CD14-positive monocyte (primary cell): ENCODE results near the gene TBCD. TPM values are rescaled to one million over a fixed set of nuclear protein-coding genes. Genes with fewer than 3 reads are reported as not detected.

Experiments
- DNase-seq, 3 donors: peaks; one replicate each; pipeline ENCODE4 v3.0.0-alpha.2; 2011 to 2022
- H2AFZ ChIP-seq: 2 replicates; pipeline ENCODE4 v1.6.0; 2012; ENCODE audit warnings: mild to moderate bottlenecking, low read depth, low read length, inconsistent platforms; ENCODE audit not compliant: insufficient read depth, poor library complexity, severe bottlenecking
- H3K27ac ChIP-seq, 2 donors: 1 replicate in 1 of 2; 2 replicates in 1 of 2; pipeline ENCODE4 v1.5.1; 2012 to 2013; ENCODE audit warnings: low read length in 2 of 2, control low read depth in 1 of 2, inconsistent platforms in 1 of 2, low read depth in 1 of 2, mild to moderate bottlenecking in 1 of 2
- H3K27me3 ChIP-seq, 2 donors: one replicate each; pipeline versions ENCODE4 v1.6.0 to v1.6.1; 2011 to 2013; ENCODE audit warnings: low read length in 2 of 2; ENCODE audit not compliant: control insufficient read depth in 2 of 2, insufficient read depth in 2 of 2
- H3K36me3 ChIP-seq, 2 donors: replicated peaks in 1 of 2; 1 replicate in 1 of 2; 2 replicates in 1 of 2; pipeline versions ENCODE4 v1.5.1 to v1.6.1; 2012 to 2013; ENCODE audit warnings: low read length in 2 of 2, control low read depth in 1 of 2, inconsistent platforms in 1 of 2, mild to moderate bottlenecking in 1 of 2; ENCODE audit not compliant: insufficient read depth in 2 of 2, control insufficient read depth in 1 of 2
- H3K4me1 ChIP-seq, 2 donors: 1 replicate in 1 of 2; 2 replicates in 1 of 2; pipeline versions ENCODE4 v1.5.1 to v1.6.1; 2012 to 2013; ENCODE audit warnings: low read length in 2 of 2, control low read depth in 1 of 2, inconsistent platforms in 1 of 2, mild to moderate bottlenecking in 1 of 2, moderate library complexity in 1 of 2; ENCODE audit not compliant: insufficient read depth in 2 of 2, control insufficient read depth in 1 of 2
- H3K4me2 ChIP-seq: replicated peaks from 2 replicates; pipeline ENCODE3; 2012; ENCODE audit warnings: low read length, moderate library complexity, mild to moderate bottlenecking; ENCODE audit not compliant: poor library complexity, severe bottlenecking; ENCODE audit errors: extremely low read depth
- H3K4me3 ChIP-seq, 3 experiments: fragments of 200-600 bp in 1 of 3; sonication (generic) in 1 of 3; replicated peaks in 1 of 3; 1 replicate in 2 of 3; 2 replicates in 1 of 3; pipeline ENCODE4 v1.5.1; 2011 to 2013; ENCODE audit warnings: low read length in 3 of 3, mild to moderate bottlenecking in 3 of 3, control low read depth in 2 of 3, low read depth in 2 of 3, inconsistent platforms in 1 of 3, moderate library complexity in 1 of 3
- H3K79me2 ChIP-seq: 2 replicates; pipeline ENCODE4 v1.6.0; 2012; ENCODE audit warnings: mild to moderate bottlenecking, control low read depth, inconsistent platforms, low read length, moderate library complexity; ENCODE audit not compliant: insufficient read depth
- H3K9ac ChIP-seq: 2 replicates; pipeline ENCODE4 v1.6.0; 2017; ENCODE audit warnings: low read length, mild to moderate bottlenecking; ENCODE audit not compliant: insufficient read depth, poor library complexity, severe bottlenecking
- H3K9me3 ChIP-seq, 2 donors: replicated peaks in 1 of 2; 1 replicate in 1 of 2; 2 replicates in 1 of 2; pipeline versions ENCODE4 v1.5.1 to v1.6.1; 2012 to 2013; ENCODE audit warnings: low read length in 2 of 2, control low read depth in 1 of 2; ENCODE audit not compliant: control insufficient read depth in 1 of 2, insufficient read depth in 1 of 2
- H4K20me1 ChIP-seq: 2 replicates; pipeline ENCODE4 v1.6.0; 2012; ENCODE audit warnings: mild to moderate bottlenecking, low read length, control low read depth, moderate library complexity; ENCODE audit not compliant: insufficient read depth
- H3K27ac Mint-ChIP-seq, 7 donors: one replicate each; pipeline ENCODE4 v1.8.0; 2020; ENCODE audit warnings: mild to moderate bottlenecking in 7 of 7, mixed read lengths in 7 of 7, moderate library complexity in 6 of 7, inconsistent platforms in 2 of 7
- H3K27me3 Mint-ChIP-seq, 3 donors: one replicate each; pipeline ENCODE4 v1.8.0; 2021 to 2022; ENCODE audit warnings: low read depth in 3 of 3, mild to moderate bottlenecking in 3 of 3, mixed read lengths in 3 of 3, moderate library complexity in 3 of 3, inconsistent platforms in 1 of 3
- H3K36me3 Mint-ChIP-seq, 2 donors: one replicate each; pipeline ENCODE4 v1.8.0; 2020; ENCODE audit warnings: mixed read lengths in 2 of 2, inconsistent platforms in 1 of 2, mild to moderate bottlenecking in 1 of 2
- H3K4me1 Mint-ChIP-seq: one replicate; pipeline ENCODE4 v1.8.0; 2020; ENCODE audit warnings: mild to moderate bottlenecking, mixed read lengths
- H3K4me3 Mint-ChIP-seq, 2 donors: one replicate each; pipeline ENCODE4 v1.8.0; 2020; ENCODE audit warnings: mild to moderate bottlenecking in 2 of 2, mixed read lengths in 2 of 2, moderate library complexity in 1 of 2
- H3K9me3 Mint-ChIP-seq, 7 donors: one replicate each; pipeline ENCODE4 v1.8.0; 2020 to 2022; ENCODE audit warnings: mixed read lengths in 7 of 7, mild to moderate bottlenecking in 6 of 7, moderate library complexity in 6 of 7, inconsistent platforms in 2 of 7
- CTCF ChIP-seq: fragments of 200-600 bp; IDR thresholded peaks from one replicate; pipeline ENCODE4 v1.8.0; 2022; ENCODE audit warnings: antibody characterized with exemption, mild to moderate bottlenecking
- WGBS: methylation state at CpG from one replicate; pipeline ENCODE4 v1.1.5; 2013; ENCODE audit warnings: missing lambda C conversion rate; ENCODE audit not compliant: insufficient coverage; 5-methylcytosine and 5-hydroxymethylcytosine counted together
- intact Hi-C, 2 donors: fragments of 100-400 bp; cut with micrococcal nuclease; formaldehyde crosslinking; loops; one replicate each; pipeline versions ENCODE4 v1.15.0 to v1.15.1; 2023
- polyA plus RNA-seq, 3 donors: library from polyadenylated mRNA; depleted of rRNA in 1 of 3; unstranded in 2 of 3; stranded (reverse) in 1 of 3; fragments of 300-500 nt in 2 of 3; fragments of >200 nt in 1 of 3; fragmentation: Illumina TruSeq in 2 of 3; gene quantifications; 1 replicate in 2 of 3; 2 replicates in 1 of 3; pipeline ENCODE4 v1.2.3, GENCODE V29; 2012 to 2021

TBCD gene
- polyA plus RNA-seq, 3 donors, result 54.7 to 74.0 (median 66.6) TPM

GRCh38 chr17:82902972-82903874, 151.4 kb downstream of the TBCD start:
- no peak for TF ChIP-seq CTCF
- H3K27me3 Mint-ChIP-seq, result peaks cover 0 to 1% (median 0%) of the 10 kb centered on the region in 3 donors
- no peaks in the 10 kb centered on the region for H3K9me3 Mint-ChIP-seq
- H3K36me3 Mint-ChIP-seq, result peaks cover 73 to 81% of the 10 kb centered on the region in 2 donors
- H3K4me1 Mint-ChIP-seq, result no peaks in the 10 kb centered on the region
- H3K27ac ChIP-seq, result no peak overlapping the region
- no peak overlapping the region for H3K4me3 ChIP-seq
- peaks cover 45 to 86% of the 10 kb centered on the region in 2 donors for H3K36me3 ChIP-seq
- H3K27me3 ChIP-seq, result no peaks in the 10 kb centered on the region
- no peak overlapping the region for H3K4me2 ChIP-seq
- no peak overlapping the region for H3K9ac ChIP-seq
- H3K4me1 ChIP-seq, result no peaks in the 10 kb centered on the region
- H3K79me2 ChIP-seq, result no peaks in the 10 kb centered on the region
- H2AFZ ChIP-seq, result no peak overlapping the region
- no peaks in the 10 kb centered on the region for H4K20me1 ChIP-seq
- WGBS, result 94% methylated on average over 18 of the region's 37 CpGs
- no peak for DNase-seq
- H3K27ac Mint-ChIP-seq, result peak overlapping the region in 3 of 7 donors; percentile 10 to 66 (median 61)
- intact Hi-C loops, result no loop called here
- no peaks in the 10 kb centered on the region for H3K9me3 ChIP-seq
- H3K4me3 Mint-ChIP-seq, result no peak overlapping the region

GRCh38 chr17:82905130-82905529, 153.3 kb downstream of the TBCD start:
- no peaks in the 10 kb centered on the region for H3K4me1 ChIP-seq
- intact Hi-C loops, result no loop called here
- no peak for DNase-seq
- no peak overlapping the region for H3K27ac ChIP-seq
- no peaks in the 10 kb centered on the region for H3K79me2 ChIP-seq
- peaks cover 38 to 83% of the 10 kb centered on the region in 2 donors for H3K36me3 ChIP-seq
- no peaks in the 10 kb centered on the region for H3K27me3 ChIP-seq
- Mint-ChIP-seq H3K36me3 (peaks cover 72 to 78% of the 10 kb centered on the region in 2 donors), H3K4me3 (no peak overlapping the region), H3K4me1 (no peaks in the 10 kb centered on the region), H3K27ac (no peak overlapping the region), H3K9me3 (no peaks in the 10 kb centered on the region), H3K27me3 (no peaks in the 10 kb centered on the region)
- TF ChIP-seq CTCF, result no peak
- no peak overlapping the region for H3K4me3 ChIP-seq
- no peak overlapping the region for H2AFZ ChIP-seq
- no peaks in the 10 kb centered on the region for H3K9me3 ChIP-seq
- no peak overlapping the region for H3K4me2 ChIP-seq
- 95% methylated on average over 10 of the region's 20 CpGs for WGBS
- H3K9ac ChIP-seq, result no peak overlapping the region
- no peaks in the 10 kb centered on the region for H4K20me1 ChIP-seq
